GM12801 (cell line): ENCODE data around the gene KIAA0825.

Source experiments
- TF ChIP-seq, protein P1 (sequence below): IDR thresholded peaks from one replicate; pipeline ENCODE4 v1.5.1; 2011; ENCODE audit warnings: control low read depth; ENCODE audit not compliant: insufficient read length; ENCODE audit errors: extremely low read depth

Gene KIAA0825

DNA sequence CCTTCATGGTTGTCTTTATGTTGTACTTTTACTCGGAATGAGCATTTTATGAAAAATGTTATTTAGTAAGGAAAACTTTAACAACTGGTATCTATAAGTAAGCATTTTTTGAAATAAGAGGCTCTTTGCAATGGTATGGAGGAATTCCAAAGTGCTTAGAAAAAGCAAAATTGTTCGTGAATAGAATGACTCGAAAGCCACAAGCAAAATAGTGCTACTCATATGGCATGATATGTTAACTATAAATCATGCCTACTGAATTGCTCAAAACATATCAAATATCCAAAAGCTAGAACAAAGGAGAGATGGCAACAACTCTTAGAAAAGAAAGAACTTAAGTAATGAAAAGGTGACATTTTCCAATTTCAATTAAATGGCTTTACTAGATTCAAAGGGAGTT lies 216.3 kb downstream of the KIAA0825 start:
- TF ChIP-seq, protein P1, sequence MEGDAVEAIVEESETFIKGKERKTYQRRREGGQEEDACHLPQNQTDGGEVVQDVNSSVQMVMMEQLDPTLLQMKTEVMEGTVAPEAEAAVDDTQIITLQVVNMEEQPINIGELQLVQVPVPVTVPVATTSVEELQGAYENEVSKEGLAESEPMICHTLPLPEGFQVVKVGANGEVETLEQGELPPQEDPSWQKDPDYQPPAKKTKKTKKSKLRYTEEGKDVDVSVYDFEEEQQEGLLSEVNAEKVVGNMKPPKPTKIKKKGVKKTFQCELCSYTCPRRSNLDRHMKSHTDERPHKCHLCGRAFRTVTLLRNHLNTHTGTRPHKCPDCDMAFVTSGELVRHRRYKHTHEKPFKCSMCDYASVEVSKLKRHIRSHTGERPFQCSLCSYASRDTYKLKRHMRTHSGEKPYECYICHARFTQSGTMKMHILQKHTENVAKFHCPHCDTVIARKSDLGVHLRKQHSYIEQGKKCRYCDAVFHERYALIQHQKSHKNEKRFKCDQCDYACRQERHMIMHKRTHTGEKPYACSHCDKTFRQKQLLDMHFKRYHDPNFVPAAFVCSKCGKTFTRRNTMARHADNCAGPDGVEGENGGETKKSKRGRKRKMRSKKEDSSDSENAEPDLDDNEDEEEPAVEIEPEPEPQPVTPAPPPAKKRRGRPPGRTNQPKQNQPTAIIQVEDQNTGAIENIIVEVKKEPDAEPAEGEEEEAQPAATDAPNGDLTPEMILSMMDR: no peak

DNA sequence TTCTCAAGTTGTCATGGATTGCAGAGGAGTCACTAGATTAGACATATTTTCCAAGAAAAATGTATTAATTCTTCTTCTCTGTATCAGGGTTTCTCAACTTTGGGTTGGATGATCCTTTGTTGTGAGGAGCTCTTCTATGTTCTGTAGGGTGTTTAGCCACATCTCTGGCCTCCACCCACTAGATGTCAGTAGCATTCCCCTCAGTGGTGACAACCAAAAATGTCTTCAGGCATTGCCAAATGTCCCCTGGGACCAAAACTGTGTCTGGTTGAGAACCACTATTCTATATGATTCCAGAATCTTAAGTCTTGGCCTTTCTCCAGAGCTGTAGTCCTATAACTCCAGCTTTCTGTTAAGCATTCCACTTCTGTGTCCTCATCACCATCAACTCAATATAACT lies 220.9 kb downstream of the KIAA0825 start:
- TF ChIP-seq, protein P1: no peak

DNA sequence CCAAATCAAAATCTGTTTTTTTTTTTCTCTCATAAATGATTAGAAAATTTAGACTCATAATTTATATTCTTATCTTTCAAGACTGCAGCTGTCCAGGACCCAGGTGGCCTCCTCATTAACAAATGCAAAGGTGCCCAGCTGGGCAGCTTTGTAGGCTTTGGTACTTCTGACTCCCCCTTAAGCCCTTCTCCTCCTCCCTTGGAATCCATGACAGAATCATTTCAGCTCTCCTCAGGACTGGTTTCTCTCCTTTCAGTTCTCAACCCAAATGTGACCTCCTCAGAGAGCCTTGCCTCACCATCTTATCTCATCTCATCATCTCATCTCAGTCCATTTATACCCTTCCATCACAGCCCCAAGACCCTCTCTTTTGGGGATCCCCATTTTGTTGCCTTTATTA lies 221.7 kb downstream of the KIAA0825 start:
- TF ChIP-seq, protein P1: no peak

DNA sequence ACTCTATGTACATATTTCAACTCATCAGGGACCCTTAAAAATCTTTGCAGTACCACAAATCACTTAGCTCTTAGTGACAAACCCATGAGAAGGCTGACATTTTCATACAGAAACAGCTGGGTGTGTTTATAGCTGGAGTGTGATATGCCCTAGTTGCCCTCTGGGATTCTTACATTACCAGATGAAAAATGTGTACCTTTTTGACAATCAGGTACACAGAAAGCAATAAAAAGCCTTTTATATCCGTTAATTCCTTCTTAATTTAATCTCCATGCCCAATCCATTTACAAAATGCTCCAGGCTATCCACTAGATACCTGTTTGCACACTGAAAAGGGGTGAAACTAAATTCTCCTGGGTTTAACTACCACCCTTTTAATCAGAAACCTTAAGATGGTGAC lies 222.9 kb downstream of the KIAA0825 start:
- TF ChIP-seq, protein P1: no peak

DNA sequence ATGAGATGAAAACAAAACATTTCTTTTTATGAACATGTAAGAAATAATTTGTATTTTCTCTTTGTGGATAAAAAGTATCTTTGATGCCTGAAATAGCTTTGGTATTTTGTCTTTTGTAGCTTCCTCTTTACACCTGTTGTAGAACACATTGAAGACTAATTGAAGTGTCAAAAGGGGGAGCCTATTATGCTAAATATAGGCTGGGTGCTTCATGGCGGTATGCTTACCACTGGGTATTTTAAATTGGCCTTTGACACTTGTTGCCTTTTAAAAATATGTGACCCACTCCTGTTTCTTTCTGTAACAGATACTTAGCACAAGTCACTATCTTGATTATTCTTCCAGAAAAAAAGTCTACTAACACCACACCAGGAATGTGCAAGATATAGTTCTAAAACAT lies 226.4 kb downstream of the KIAA0825 start:
- TF ChIP-seq, protein P1: no peak

DNA sequence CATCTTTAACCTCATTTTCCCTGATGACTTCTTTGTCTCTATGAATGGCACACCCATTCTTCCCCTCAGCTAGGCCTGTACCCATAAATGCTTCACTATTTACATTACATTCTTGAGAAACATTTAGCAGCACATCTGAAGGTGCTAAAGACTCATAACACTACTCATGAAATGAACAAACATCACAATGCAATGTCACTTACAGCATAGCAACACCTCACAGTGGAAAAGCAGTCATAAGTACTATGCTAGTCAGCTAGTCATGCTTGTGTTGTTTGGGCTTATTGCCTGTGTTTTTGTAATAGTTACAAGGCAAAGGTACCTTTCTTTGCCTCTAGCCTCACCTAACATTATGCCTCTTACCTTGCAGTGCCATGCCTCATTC lies 228.9 kb downstream of the KIAA0825 start:
- TF ChIP-seq, protein P1: no peak

DNA sequence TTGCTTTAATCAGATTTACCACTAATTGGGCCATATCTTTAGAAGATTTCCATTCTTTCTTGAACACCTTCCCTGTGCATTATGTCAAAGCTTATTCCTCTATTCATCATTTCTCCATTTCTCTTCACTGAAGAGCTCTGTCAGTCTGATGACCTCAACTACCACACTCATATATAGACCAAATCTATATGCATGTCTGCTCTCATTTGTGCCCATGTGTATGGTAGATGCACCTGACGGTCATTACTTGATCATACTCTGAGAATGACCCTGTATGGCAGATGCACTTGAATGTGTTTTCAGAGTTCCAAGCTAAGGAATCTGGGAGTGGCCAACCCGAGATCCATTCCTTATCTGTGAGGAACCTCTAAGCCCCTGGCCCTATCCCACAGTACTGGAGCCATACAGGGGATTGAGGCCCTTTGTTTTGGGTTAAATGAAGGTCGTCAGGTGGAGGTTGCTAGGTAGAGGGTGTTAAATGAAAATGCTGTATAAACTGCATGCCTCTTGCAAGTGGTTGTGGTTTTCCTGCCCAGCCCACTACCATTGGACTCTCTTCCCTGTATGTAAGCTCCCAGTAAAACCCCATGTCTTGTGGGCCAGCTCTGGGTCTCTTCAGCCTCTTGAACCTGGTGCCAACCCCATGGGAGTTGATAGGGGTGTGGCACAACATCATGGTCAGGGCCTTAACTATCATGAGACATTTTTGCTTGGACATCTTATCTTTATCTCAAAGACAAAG lies 229.5 kb downstream of the KIAA0825 start:
- TF ChIP-seq, protein P1: no peak
